Astrocyte (in vitro differentiated cells and primary cell): ENCODE measurements around the gene NRARP. TPM values are rescaled to one million over a fixed set of nuclear protein-coding genes. Genes with fewer than 3 reads are reported as not detected.

Experiments used
- DNase-seq: peaks from one replicate; pipeline ENCODE4 v3.0.0-alpha.2; 2010; ENCODE audit warnings: low read depth
- FAIRE-seq: peaks from 2 replicates; lab custom pipeline; 2011; peaks lifted over from hg19 to GRCh38; lab: Jason Lieb, UNC
- H2AFZ ChIP-seq: 2 replicates; pipeline ENCODE4 v1.6.0; 2012; ENCODE audit warnings: low read depth, low read length, inconsistent platforms
- H3K27ac ChIP-seq: 2 replicates; pipeline ENCODE4 v1.5.1; 2011; ENCODE audit warnings: low read depth, low read length, inconsistent platforms
- H3K27me3 ChIP-seq: 2 replicates; pipeline ENCODE4 v1.6.0; 2011; ENCODE audit warnings: low read length, inconsistent platforms; ENCODE audit not compliant: insufficient read depth
- H3K36me3 ChIP-seq: 2 replicates; pipeline ENCODE4 v1.5.1; 2011; ENCODE audit warnings: low read length, inconsistent platforms; ENCODE audit not compliant: insufficient read depth
- H3K4me1 ChIP-seq: 2 replicates; pipeline ENCODE4 v1.5.1; 2011; ENCODE audit warnings: low read length, inconsistent platforms; ENCODE audit not compliant: insufficient read depth
- H3K4me2 ChIP-seq: 2 replicates; pipeline ENCODE4 v1.6.0; 2012; ENCODE audit warnings: low read length, inconsistent platforms
- H3K4me3 ChIP-seq: 2 replicates; pipeline ENCODE4 v1.5.1; 2011; ENCODE audit warnings: low read depth, mild to moderate bottlenecking, low read length, inconsistent platforms; ENCODE audit not compliant: insufficient read depth
- H3K79me2 ChIP-seq: 2 replicates; pipeline ENCODE4 v1.6.0; 2012; ENCODE audit warnings: mild to moderate bottlenecking, low read length, inconsistent platforms; ENCODE audit not compliant: insufficient read depth
- H3K9ac ChIP-seq: 2 replicates; pipeline ENCODE4 v1.6.0; 2012; ENCODE audit warnings: mild to moderate bottlenecking, low read length, inconsistent platforms
- H3K9me3 ChIP-seq: 2 replicates; pipeline ENCODE4 v1.5.1; 2012; ENCODE audit warnings: low read depth, mild to moderate bottlenecking, low read length, inconsistent platforms; ENCODE audit not compliant: insufficient read depth
- H4K20me1 ChIP-seq: 2 replicates; pipeline ENCODE4 v1.6.0; 2012; ENCODE audit warnings: low read length, inconsistent platforms; ENCODE audit not compliant: insufficient read depth
- H3K27ac Mint-ChIP-seq: one replicate; pipeline ENCODE4 v1.8.0; 2021; ENCODE audit warnings: mild to moderate bottlenecking, mixed read lengths; ENCODE audit not compliant: unreplicated experiment
- H3K27me3 Mint-ChIP-seq: one replicate; pipeline ENCODE4 v1.8.0; 2021; ENCODE audit warnings: low read depth, mixed read lengths; ENCODE audit not compliant: unreplicated experiment
- H3K36me3 Mint-ChIP-seq: one replicate; pipeline ENCODE4 v1.8.0; 2021; ENCODE audit warnings: low read depth, mixed read lengths; ENCODE audit not compliant: unreplicated experiment
- H3K4me1 Mint-ChIP-seq: one replicate; pipeline ENCODE4 v1.8.0; 2021; ENCODE audit warnings: low read depth, mixed read lengths; ENCODE audit not compliant: unreplicated experiment
- H3K4me3 Mint-ChIP-seq: one replicate; pipeline ENCODE4 v1.8.0; 2021; ENCODE audit warnings: mild to moderate bottlenecking, moderate library complexity, mixed read lengths; ENCODE audit not compliant: unreplicated experiment
- H3K9me3 Mint-ChIP-seq: one replicate; pipeline ENCODE4 v1.8.0; 2021; ENCODE audit warnings: mild to moderate bottlenecking, mixed read lengths; ENCODE audit not compliant: unreplicated experiment
- CTCF ChIP-seq: IDR thresholded peaks from 2 replicates; pipeline ENCODE4 v1.5.1; 2011; ENCODE audit warnings: low read depth, mild to moderate bottlenecking, inconsistent platforms, low read length, moderate library complexity; ENCODE audit not compliant: insufficient read depth
- EZH2 ChIP-seq: IDR thresholded peaks from 2 replicates; pipeline ENCODE4 v1.6.1; 2012; ENCODE audit warnings: mild to moderate bottlenecking, low read length, inconsistent platforms; ENCODE audit not compliant: insufficient read depth
- total RNA-seq: library from RNA; stranded (reverse); gene quantifications from 2 replicates; pipeline ENCODE4 v1.2.1, GENCODE V29; 2021

Gene NRARP
- total RNA-seq, 1 donor from 2014 or later, result 7.3 TPM

GRCh38 chr9:137275203-137275587 is 26.9 kb downstream of the NRARP start:
- Histone ChIP-seq H3K27me3 (no peaks in the 10 kb centered on the region), H3K4me1 (peaks cover 20% of the 10 kb centered on the region), H3K79me2 (peaks cover 24% of the 10 kb centered on the region), H3K27ac (no peak overlapping the region), H2AFZ (no peak overlapping the region), H3K9ac (no peak overlapping the region), H3K4me3 (no peak overlapping the region), H3K36me3 (no peaks in the 10 kb centered on the region), H3K4me2 (no peak overlapping the region), H4K20me1 (peaks cover 45% of the 10 kb centered on the region), H3K9me3 (no peaks in the 10 kb centered on the region)
- Mint-ChIP-seq H3K27ac (no peak overlapping the region), H3K9me3 (no peaks in the 10 kb centered on the region), H3K4me1 (peaks cover 4% of the 10 kb centered on the region), H3K4me3 (peak overlapping the region; percentile 61), H3K36me3 (peaks cover 3% of the 10 kb centered on the region), H3K27me3 (no peaks in the 10 kb centered on the region)
- FAIRE-seq (no peak), DNase-seq (no peak)
- no peak for TF ChIP-seq CTCF
- TF ChIP-seq EZH2, result no peak

GRCh38 chr9:137273611-137274320 is 28.3 kb downstream of the NRARP start:
- no peaks in the 10 kb centered on the region for H3K27me3 Mint-ChIP-seq

More at GRCh38 chr9:137273611-137274320, 28.3 kb downstream of the NRARP start:
- Histone ChIP-seq H3K36me3 (peaks cover 8% of the 10 kb centered on the region), H3K27me3 (no peaks in the 10 kb centered on the region), H3K4me1 (peaks cover 14% of the 10 kb centered on the region), H3K4me2 (no peak overlapping the region), H3K4me3 (no peak overlapping the region), H3K27ac (no peak overlapping the region), H3K9me3 (no peaks in the 10 kb centered on the region), H3K79me2 (peaks cover 15% of the 10 kb centered on the region), H4K20me1 (peaks cover 41% of the 10 kb centered on the region), H2AFZ (no peak overlapping the region), H3K9ac (no peak overlapping the region)
- no peak overlapping the region for H3K27ac Mint-ChIP-seq
- H3K36me3 Mint-ChIP-seq, result peaks cover 7% of the 10 kb centered on the region
- no peak overlapping the region for H3K4me3 Mint-ChIP-seq
- DNase-seq (no peak), FAIRE-seq (no peak)
- TF ChIP-seq CTCF, result no peak
- no peak for TF ChIP-seq EZH2
- no peaks in the 10 kb centered on the region for H3K9me3 Mint-ChIP-seq
- H3K4me1 Mint-ChIP-seq, result peaks cover 4% of the 10 kb centered on the region
